ENCODE data around the gene KCNN4. TPM values are rescaled to one million over a fixed set of nuclear protein-coding genes. Genes with fewer than 3 reads are reported as not detected.
A peak's percentile ranks its signal among the peaks of the same experiment; 100 is the strongest.

Gene KCNN4
- total RNA-seq, 6 experiments from 2014 or later = 0.18 to 1.4 (median 0.27) TPM; not detected in 1

- TF ChIP-seq, protein P1, sequence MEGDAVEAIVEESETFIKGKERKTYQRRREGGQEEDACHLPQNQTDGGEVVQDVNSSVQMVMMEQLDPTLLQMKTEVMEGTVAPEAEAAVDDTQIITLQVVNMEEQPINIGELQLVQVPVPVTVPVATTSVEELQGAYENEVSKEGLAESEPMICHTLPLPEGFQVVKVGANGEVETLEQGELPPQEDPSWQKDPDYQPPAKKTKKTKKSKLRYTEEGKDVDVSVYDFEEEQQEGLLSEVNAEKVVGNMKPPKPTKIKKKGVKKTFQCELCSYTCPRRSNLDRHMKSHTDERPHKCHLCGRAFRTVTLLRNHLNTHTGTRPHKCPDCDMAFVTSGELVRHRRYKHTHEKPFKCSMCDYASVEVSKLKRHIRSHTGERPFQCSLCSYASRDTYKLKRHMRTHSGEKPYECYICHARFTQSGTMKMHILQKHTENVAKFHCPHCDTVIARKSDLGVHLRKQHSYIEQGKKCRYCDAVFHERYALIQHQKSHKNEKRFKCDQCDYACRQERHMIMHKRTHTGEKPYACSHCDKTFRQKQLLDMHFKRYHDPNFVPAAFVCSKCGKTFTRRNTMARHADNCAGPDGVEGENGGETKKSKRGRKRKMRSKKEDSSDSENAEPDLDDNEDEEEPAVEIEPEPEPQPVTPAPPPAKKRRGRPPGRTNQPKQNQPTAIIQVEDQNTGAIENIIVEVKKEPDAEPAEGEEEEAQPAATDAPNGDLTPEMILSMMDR (IDR thresholded peaks at IDR 0.05) = no peak
- no peak for TF ChIP-seq POLR2A (IDR thresholded peaks at IDR 0.05)
- WGBS (ENCODE audit: insufficient coverage, low coverage, low lambda C conversion rate, missing lambda C conversion rate) = 60% methylated on average over 1 of the region's 3 CpGs
- no peaks in the 10 kb centered on the region for H3K4me1 ChIP-seq
- no peak overlapping the region for H3K27ac ChIP-seq
- intact Hi-C loops (cut with DNase I) = no loop called here
- no peaks in the 10 kb centered on the region for H3K9me3 ChIP-seq
- H3K36me3 ChIP-seq = no peaks in the 10 kb centered on the region
- no peak for ATAC-seq
- DNase-seq = no peak
- no peaks in the 10 kb centered on the region for H3K27me3 ChIP-seq
- H3K4me3 ChIP-seq = no peak overlapping the region
These were observed 18.0 kb downstream of the KCNN4 start for GRCh38 chr19:43762814-43763213.

DNA sequence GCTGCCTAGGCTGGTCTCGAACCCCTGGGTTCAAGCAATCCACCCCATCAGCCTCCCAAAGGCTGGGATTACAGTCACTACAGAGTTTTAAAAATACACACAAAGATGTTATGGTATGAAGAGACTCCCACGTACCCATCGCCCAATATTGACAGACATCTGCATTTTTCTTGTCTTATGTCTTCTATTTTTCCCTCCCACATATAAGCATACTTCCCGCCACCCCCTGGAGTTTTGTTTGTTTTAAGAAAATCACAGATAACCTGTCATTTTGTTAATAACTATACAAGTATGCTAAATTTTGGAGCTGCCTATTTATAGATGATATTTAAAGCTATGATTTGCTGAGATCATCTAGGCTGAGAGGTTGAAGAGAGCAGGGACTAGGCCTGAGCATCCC lies 19.8 kb downstream of the KCNN4 start:
- TF ChIP-seq POLR2A (IDR thresholded peaks at IDR 0.05) = no peak
- TF ChIP-seq, protein P1 (IDR thresholded peaks at IDR 0.05) = no peak

GRCh38 chr19:43759515-43759914 lies 21.3 kb downstream of the KCNN4 start:
- Histone ChIP-seq H3K36me3 (no peaks in the 10 kb centered on the region), H3K27me3 (no peaks in the 10 kb centered on the region), H3K4me1 (peaks cover 0 to 4% (median 0%) of the 10 kb centered on the region in 4 donors), H3K9me3 (no peaks in the 10 kb centered on the region), H3K4me3 (no peak overlapping the region), H3K27ac (no peak overlapping the region)
- no peak for ATAC-seq
- no peak for TF ChIP-seq POLR2A (IDR thresholded peaks at IDR 0.05)
- TF ChIP-seq, protein P1 (IDR thresholded peaks at IDR 0.05) = no peak
- intact Hi-C loops (cut with DNase I) = no loop called here
- WGBS (ENCODE audit: insufficient coverage, low coverage, low lambda C conversion rate, missing lambda C conversion rate) = 67% methylated on average over 5 of the region's 5 CpGs
- DNase-seq = no peak

More for the DNA sequence above, 19.8 kb downstream of the KCNN4 start:
- Histone ChIP-seq H3K4me3 (no peak overlapping the region), H3K27me3 (no peaks in the 10 kb centered on the region), H3K4me1 (peaks cover 0 to 1% (median 0%) of the 10 kb centered on the region in 4 donors), H3K27ac (no peak overlapping the region), H3K36me3 (no peaks in the 10 kb centered on the region), H3K9me3 (no peaks in the 10 kb centered on the region)
- 82% methylated on average over 4 of the region's 4 CpGs for WGBS (ENCODE audit: insufficient coverage, low coverage, low lambda C conversion rate, missing lambda C conversion rate)
- intact Hi-C loops (cut with DNase I) = no loop called here
- ATAC-seq (no peak), DNase-seq (no peak)

DNA sequence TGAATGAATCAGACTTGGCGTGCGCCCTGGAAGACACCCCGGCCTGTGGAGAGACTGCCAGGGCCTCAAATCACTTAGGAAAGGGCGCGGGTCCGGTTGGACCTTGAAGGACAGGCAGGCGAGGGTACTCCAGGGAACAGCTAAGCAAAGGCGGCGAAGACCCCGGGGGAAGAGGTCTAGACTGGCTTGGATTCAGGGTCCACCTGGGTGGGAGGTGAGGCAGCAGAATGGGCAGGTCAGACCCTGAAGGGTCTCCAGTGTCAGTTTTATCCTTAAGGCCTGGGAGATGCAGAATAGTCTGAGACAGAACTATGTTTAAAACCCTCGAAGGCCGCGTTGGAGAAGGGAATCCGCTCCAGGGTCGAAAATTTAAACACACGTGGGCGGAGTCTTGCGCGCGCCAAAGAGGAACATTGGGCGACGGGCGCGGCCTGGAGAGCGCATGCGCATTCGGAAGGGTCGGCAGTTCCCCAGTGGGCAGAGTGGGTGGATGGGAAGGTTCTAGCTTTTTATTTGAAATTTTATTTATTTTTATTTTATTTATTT lies 25.4 kb downstream of the KCNN4 start:
- peak overlapping the region; percentile 81 to 98 (median 97) for H3K27ac ChIP-seq
- ATAC-seq (peak; percentile 51 to 65 (median 62)), DNase-seq (peak; percentile 84 to 86 (median 84))
- H3K4me3 ChIP-seq = peak overlapping the region; percentile 56 to 90 (median 77)
- WGBS (ENCODE audit: insufficient coverage, low coverage, low lambda C conversion rate, missing lambda C conversion rate) = under 1% methylated on average over 25 of the region's 28 CpGs
- TF ChIP-seq, protein P1 (IDR thresholded peaks at IDR 0.05) = no peak
- TF ChIP-seq POLR2A (IDR thresholded peaks at IDR 0.05) = no peak
- H3K27me3 ChIP-seq = no peaks in the 10 kb centered on the region
- intact Hi-C loops (cut with DNase I) = no loop called here
- no peaks in the 10 kb centered on the region for H3K9me3 ChIP-seq
- peaks cover 0 to 4% (median 0%) of the 10 kb centered on the region in 4 donors for H3K36me3 ChIP-seq
- H3K4me1 ChIP-seq = peaks cover 0 to 13% (median 0%) of the 10 kb centered on the region in 4 donors
